NCI-H2171 treated with DMSO at 0.1 percent for 48 hours (cell line): ENCODE data around the gene FOXP1.

Source experiments
- DNase-seq: peaks from one replicate; lab custom pipeline; 2025; lab: John Stamatoyannopoulos, UW

Gene FOXP1

GRCh38 chr3:71504250-71505036 lies 79.1 kb downstream of the FOXP1 start:
- DNase-seq: no peak

- no peak for DNase-seq
Observed at GRCh38 chr3:71503525-71504249, 79.8 kb downstream of the FOXP1 start.

DNA sequence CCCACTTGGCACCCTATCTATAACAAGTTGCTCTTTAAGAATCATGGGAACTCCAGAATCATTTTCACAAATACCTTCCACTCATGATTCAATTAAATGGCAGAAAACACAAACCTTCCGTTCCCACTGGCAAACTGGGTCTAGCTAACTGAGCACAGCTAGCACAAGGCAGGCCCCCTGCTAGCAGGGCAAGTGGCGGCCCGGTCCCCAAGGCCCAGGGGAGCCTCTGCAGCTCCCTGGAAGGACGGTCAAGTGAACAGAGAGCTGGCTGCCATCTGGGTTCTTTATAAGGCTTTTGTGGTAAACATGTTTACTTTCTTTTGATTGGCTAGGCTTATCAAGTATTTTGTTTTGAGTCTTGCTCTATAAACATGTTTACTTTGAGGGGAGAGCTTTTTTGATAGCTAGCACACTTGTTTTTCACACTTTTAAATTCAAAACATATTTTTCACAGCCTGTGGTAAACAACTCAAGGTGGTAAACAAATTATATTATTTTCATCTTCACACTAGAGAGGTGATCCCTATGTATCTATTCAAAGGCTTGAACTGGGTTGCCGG lies 81.4 kb downstream of the FOXP1 start:
- DNase-seq: peak; percentile 59

- no peak for DNase-seq
Observed at GRCh38 chr3:71500696-71501095, 82.8 kb downstream of the FOXP1 start.

- DNase-seq: no peak
Observed at GRCh38 chr3:71499227-71499876, 84.2 kb downstream of the FOXP1 start.

DNA sequence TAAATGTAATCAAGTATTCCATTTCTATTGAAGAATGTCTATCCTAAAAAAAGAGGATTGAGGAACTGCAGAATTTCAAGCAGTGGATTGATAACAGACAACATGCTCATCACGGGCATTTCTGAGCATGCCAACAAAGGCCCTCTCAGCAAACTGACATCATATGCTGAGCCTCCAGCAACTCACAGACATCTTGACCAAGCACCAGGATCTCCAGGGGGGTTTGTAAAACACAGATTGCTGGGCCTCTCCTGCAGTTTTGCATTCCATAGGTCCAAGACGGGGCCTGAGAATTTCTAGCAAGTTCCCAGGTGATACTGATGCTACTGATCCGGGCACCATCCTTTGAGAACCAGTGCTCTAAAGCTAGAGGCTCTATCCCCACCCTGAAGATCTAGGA lies 85.0 kb downstream of the FOXP1 start:
- DNase-seq: no peak

- no peak for DNase-seq
Observed at GRCh38 chr3:71497971-71498444, 85.5 kb downstream of the FOXP1 start.

GRCh38 chr3:71497367-71497897 lies 86.1 kb downstream of the FOXP1 start:
- DNase-seq: no peak

- no peak for DNase-seq
Observed at GRCh38 chr3:71495708-71496472, 87.6 kb downstream of the FOXP1 start.

DNA sequence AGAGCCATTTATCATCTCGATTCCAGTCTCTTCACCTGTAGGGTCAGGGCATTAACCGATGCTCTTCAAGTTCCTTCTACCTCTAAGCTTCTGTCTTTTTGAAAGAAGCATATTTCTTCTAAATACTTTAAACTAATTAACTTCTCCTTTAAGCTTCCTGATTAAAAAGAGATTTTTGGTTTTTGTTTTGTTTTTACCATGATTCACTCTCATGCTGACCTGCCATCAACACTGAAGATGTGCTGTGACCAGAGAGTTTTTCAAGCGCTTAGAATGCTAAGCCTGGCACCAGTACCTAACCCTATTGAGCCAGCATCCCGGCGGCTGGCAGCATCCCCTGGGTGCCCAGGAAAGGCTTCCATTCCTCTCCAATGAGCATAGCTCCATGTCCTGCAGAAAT lies 89.3 kb downstream of the FOXP1 start:
- DNase-seq: no peak

DNA sequence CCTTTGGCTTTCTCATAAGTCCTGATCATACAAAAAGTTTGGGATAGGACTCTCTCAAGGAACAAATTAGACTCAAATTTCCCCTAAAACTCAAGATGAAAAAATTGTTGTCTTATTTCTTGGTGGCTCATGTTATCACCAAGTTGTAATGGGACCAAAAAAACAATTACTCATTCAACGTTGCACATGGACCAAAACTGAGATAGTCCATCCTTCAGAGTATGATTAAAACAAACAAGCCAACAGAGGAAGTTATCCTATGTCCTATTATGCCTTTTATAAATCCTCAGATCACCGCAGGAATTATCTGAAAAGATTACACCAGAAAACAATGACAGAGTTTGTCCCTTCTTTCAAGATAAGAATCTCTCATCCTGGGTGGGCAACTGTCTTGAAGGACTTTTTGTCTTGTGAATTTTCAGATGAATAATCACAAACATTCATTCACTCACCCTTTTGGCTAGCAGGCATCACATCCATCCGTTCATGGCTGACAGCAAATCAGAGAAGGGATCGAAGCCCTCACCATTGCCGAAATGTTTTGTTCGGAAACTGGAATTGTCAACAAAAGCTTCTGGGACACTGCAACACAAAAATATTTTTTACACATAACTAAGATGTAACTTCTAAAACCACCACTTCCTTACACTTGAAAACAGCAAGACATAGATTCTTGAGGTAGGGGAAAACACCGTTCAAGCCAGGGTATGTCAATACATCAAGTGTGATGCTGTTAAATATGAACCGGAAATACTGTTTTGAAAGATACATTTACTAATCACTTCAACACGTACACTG lies 90.4 kb downstream of the FOXP1 start:
- no peak for DNase-seq

DNA sequence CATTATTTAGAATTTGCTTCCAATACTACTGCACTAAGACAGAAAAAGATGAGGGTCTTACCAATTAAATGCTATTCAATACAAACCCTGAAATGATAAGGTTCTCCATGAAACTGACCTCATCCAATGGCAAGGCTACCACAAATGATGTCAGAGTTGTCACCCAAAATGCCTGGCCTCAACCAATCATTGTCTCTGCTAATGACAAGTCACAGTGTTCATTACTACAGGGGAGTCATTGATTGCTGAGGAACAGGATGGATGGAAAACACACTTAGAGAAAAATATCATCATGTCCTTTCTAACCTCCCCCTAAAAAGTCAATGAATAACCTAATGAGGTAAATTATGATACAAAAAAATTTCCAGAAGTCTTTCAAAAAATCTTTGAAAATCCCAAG lies 91.0 kb downstream of the FOXP1 start:
- no peak for DNase-seq

- no peak for DNase-seq
Observed at GRCh38 chr3:71491154-71491752, 92.3 kb downstream of the FOXP1 start.

DNA sequence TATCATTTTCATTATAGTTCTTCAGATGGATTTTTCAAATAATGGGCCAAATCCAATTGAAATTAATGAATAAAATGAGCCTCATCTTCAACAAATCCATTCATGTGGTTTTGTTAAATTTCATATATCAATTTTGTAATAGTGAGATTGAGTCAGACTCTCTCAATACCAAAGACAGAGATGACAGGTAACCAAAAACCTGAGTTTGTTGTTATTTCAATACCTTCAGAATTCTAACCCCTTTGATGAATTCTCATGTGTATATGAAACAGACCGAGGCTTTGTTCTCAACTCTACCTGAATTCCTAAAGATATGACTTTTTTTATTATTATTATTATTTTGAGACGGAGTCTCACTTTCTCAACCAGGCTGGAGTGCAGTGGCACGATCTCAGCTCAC lies 92.8 kb downstream of the FOXP1 start:
- DNase-seq: no peak

DNA sequence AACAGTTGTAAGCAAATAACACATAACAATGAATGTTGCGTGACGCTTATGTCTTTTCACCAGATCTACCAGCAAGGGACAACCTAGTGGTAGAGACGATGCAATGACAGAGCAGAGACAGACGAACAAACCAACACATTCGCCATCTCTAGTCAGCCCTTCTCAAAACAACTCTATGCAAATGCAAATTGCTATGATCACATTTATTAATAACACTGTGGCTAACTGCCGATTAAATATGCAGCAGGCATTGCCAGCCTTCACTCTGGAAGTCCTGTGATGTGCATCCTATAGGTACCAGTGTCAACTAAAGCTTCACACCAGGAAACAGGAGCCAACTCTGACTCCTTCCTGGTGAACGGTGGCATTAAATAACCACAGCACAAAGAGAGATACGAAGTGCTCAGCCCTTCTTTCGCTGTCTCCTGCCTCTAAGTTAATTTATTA lies 94.2 kb downstream of the FOXP1 start:
- no peak for DNase-seq

GRCh38 chr3:71488882-71489281 lies 94.6 kb downstream of the FOXP1 start:
- peak; percentile 42 for DNase-seq

DNA sequence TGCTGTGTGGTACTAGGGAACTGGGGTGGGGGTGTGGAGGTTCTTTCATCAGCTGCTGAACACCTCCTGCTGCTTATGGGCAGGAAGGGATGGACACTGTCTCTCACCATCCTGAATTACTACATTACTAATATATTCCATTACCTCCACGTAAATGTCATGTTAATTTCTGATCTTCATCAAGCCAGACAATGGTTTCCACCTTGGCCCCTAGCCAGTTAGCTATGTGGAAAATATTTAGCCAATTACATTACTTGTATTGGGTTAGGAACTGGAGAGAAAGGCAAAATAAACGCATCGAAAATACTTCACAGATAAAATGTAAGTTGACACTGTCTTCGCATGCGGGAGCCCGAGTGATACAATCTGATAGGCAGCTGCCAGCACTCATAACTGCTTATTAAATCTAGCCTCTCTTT lies 95.1 kb downstream of the FOXP1 start:
- DNase-seq: peak; percentile 42

DNA sequence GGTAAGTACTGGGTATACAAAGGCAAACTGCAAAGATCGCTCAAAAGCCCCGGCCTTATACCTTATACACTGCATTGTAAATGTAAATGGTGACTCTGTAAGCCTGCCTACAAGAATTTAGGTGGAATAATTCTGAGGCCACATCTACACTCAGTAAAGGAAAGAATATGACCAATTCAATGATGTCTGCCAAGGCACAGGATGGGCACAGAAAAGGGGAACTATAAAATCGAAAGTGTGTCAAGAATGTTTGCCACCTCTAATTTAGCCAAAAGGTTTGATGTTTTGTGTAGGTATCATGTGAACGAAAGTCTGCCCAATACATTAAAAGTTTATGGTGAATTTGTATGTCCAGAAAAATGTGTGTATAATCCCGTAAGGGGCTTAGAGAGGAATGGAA lies 96.1 kb downstream of the FOXP1 start:
- no peak for DNase-seq

DNA sequence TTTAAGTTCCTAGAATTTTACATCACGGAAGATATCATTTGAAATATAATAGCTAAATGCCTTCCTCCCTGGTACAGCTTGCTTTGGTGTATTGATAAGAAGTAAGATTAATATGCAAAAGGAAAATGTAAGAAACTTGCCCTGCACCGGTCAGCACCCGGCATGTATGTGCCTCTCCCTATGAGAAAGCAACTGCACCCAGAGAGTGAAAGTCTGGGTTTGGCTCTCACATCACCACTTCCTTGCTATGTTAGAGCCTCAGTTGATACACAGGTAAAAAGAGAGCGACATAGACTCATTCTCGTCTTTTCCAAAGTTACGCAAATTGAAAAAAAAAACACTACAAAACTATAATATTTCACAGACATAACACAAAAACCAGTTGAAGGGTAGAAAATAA lies 96.7 kb downstream of the FOXP1 start:
- no peak for DNase-seq

- DNase-seq: no peak
Observed at GRCh38 chr3:71485896-71486295, 97.6 kb downstream of the FOXP1 start.
